Pancreas (tissue), 10 donors: Measurements from ENCODE around the gene TMEM209. TPM values are rescaled to one million over a fixed set of nuclear protein-coding genes. Genes with fewer than 3 reads are reported as not detected.

Experiments
- ATAC-seq, 4 donors: fragments of 200-7000 bp; cut with Tn5 transposase; one replicate each; pipeline versions ENCODE4 v1.8.0 to v1.9.1; 2020; ENCODE audit warnings: mild to moderate bottlenecking in 4 of 4, moderate library complexity in 4 of 4
- DNase-seq, 6 donors: peaks; one replicate each; pipeline ENCODE4 v3.0.0-alpha.2; 2020
- FAIRE-seq: peaks from 2 replicates; lab custom pipeline; 2012; peaks lifted over from hg19 to GRCh38; lab: Jason Lieb, UNC
- H3K27ac ChIP-seq, 4 donors: fragments of 200-600 bp; sonication (generic); 1 replicate in 3 of 4; 2 replicates in 1 of 4; pipeline versions ENCODE4 v1.5.0 to v1.8.0; 2020
- H3K27me3 ChIP-seq, 4 donors: fragments of 200-600 bp; one replicate each; pipeline ENCODE4 v1.8.0; 2021
- H3K36me3 ChIP-seq, 3 donors: fragments of 200-600 bp; sonication (generic) in 1 of 3; one replicate each; pipeline versions ENCODE4 v1.5.0 to v1.8.0; 2020 to 2021
- H3K4me1 ChIP-seq, 3 donors: fragments of 200-600 bp; one replicate each; pipeline ENCODE4 v1.8.0; 2021
- H3K4me3 ChIP-seq, 4 donors: fragments of 200-600 bp; sonication (generic) in 2 of 4; one replicate each; pipeline versions ENCODE4 v1.5.0 to v1.8.0; 2020 to 2021
- H3K9me3 ChIP-seq, 4 donors: fragments of 200-600 bp; one replicate each; pipeline ENCODE4 v1.8.0; 2021
- CTCF ChIP-seq, 4 donors: fragments of 200-600 bp; sonication (generic) in 3 of 4; IDR thresholded peaks; one replicate each; pipeline versions ENCODE4 v1.5.0 to v1.8.0; 2021; ENCODE audit warnings: antibody characterized with exemption in 4 of 4
- WGBS, 2 donors: extraction: QIAGEN DNeasy Blood & Tissue Kit; methylation state at CpG; one replicate each; pipeline ENCODE4 v1.1.7; 2013; 5-methylcytosine and 5-hydroxymethylcytosine counted together
- intact Hi-C, 3 donors: fragments of 100-400 bp; cut with DNase I; formaldehyde crosslinking; loops; one replicate each; pipeline versions ENCODE4 v1.11.1 to v1.14.2; 2022
- polyA plus RNA-seq, 2 donors: library from polyadenylated mRNA; stranded (reverse); fragments of 200-250 nt; gene quantifications; one replicate each; pipeline ENCODE4 v1.2.3, GENCODE V29; 2013
- total RNA-seq, 6 donors: library from RNA; stranded (reverse); fragmentation: NEBNext Ultra II Directional in 4 of 6; extraction: Animal tissue kit (Norgen Biotek cat#: 25700) in 4 of 6; gene quantifications; one replicate each; pipeline versions ENCODE4 v1.2.1 to v1.2.4, GENCODE V29; 2021 to 2023
- donor health status: healthy with polysubstance abuse.
- donor health status: DM: no; HTN: no; CAD: no; lungs with moderate emphysema.
- donor health status: DM: no; HTN: no; CAD: no.
- donor health status: control.
- donor health status: control.
- donor health status: Bipolar disorder and iron deficiency.
- donor health status: DM: yes; HTN: yes; CAD: no.
- donor health status: DM: no; HTN: no; CAD: no.
- donor health status: DM: no; HTN: no; CAD: no.
- donor health status: DM: yes; HTN: yes; CAD: no.

Gene TMEM209
- total and polyA plus RNA-seq, 8 donors: 4.2 to 16.1 (median 10.6) TPM

- Histone ChIP-seq H3K27me3 (no peaks in the 10 kb centered on the region), H3K9me3 (no peaks in the 10 kb centered on the region), H3K27ac (no peak overlapping the region), H3K36me3 (peaks cover 0 to 22% (median 13%) of the 10 kb centered on the region in 3 donors), H3K4me1 (no peaks in the 10 kb centered on the region), H3K4me3 (no peak overlapping the region)
- no peak for FAIRE-seq
- intact Hi-C loops: no loop called here
- no peak for DNase-seq
- no peak for ATAC-seq
- no peak for TF ChIP-seq CTCF (IDR thresholded peaks at IDR 0.05)
- WGBS, 2 donors: 91 to 93% methylated on average over 4 of the region's 4 CpGs
These were observed 30.8 kb downstream of the TMEM209 start for GRCh38 chr7:130174237-130174959.

- DNase-seq (no peak), FAIRE-seq (no peak), ATAC-seq (no peak)
- intact Hi-C loops: no loop called here
- Histone ChIP-seq H3K27ac (no peak overlapping the region), H3K36me3 (peaks cover 0 to 8% (median 0%) of the 10 kb centered on the region in 3 donors), H3K4me3 (no peak overlapping the region), H3K9me3 (no peaks in the 10 kb centered on the region), H3K27me3 (no peaks in the 10 kb centered on the region), H3K4me1 (no peaks in the 10 kb centered on the region)
- WGBS, 2 donors: 92 to 94% methylated on average over 5 of the region's 5 CpGs
- TF ChIP-seq CTCF (IDR thresholded peaks at IDR 0.05): no peak
These were observed 43.0 kb downstream of the TMEM209 start for GRCh38 chr7:130162196-130162595.

GRCh38 chr7:130160455-130160854, 44.8 kb downstream of the TMEM209 start:
- ATAC-seq (no peak), DNase-seq (no peak), FAIRE-seq (no peak)
- Histone ChIP-seq H3K27ac (no peak overlapping the region), H3K4me3 (no peak overlapping the region), H3K4me1 (no peaks in the 10 kb centered on the region), H3K27me3 (no peaks in the 10 kb centered on the region), H3K9me3 (no peaks in the 10 kb centered on the region), H3K36me3 (no peaks in the 10 kb centered on the region)
- WGBS, 2 donors: 90 to 98% methylated on average over 8 of the region's 8 CpGs
- intact Hi-C loops: no loop called here
- TF ChIP-seq CTCF (IDR thresholded peaks at IDR 0.05): no peak

- FAIRE-seq: no peak
- no peak for TF ChIP-seq CTCF (IDR thresholded peaks at IDR 0.05)
- no peak for DNase-seq
- Histone ChIP-seq H3K36me3 (no peaks in the 10 kb centered on the region), H3K27me3 (no peaks in the 10 kb centered on the region), H3K4me1 (peaks cover 0 to under 1% (median under 1%) of the 10 kb centered on the region in 3 donors), H3K9me3 (no peaks in the 10 kb centered on the region), H3K27ac (no peak overlapping the region), H3K4me3 (no peak overlapping the region)
- WGBS, 2 donors: 98% methylated on average over 2 of the region's 2 CpGs
- ATAC-seq: no peak
- intact Hi-C loops: no loop called here
These were observed 45.2 kb downstream of the TMEM209 start for GRCh38 chr7:130160023-130160422.

- H3K4me3 ChIP-seq: no peak overlapping the region
- intact Hi-C loops: no loop called here
- H3K27ac ChIP-seq: no peak overlapping the region
- ATAC-seq (no peak), DNase-seq (no peak), FAIRE-seq (no peak)
- no peaks in the 10 kb centered on the region for H3K27me3 ChIP-seq
- H3K9me3 ChIP-seq: no peaks in the 10 kb centered on the region
- H3K36me3 ChIP-seq: no peaks in the 10 kb centered on the region
- no peak for TF ChIP-seq CTCF (IDR thresholded peaks at IDR 0.05)
- H3K4me1 ChIP-seq: peaks cover 8 to 15% (median 11%) of the 10 kb centered on the region in 3 donors
- WGBS, 2 donors: 87 to 91% methylated on average over 7 of the region's 7 CpGs
These were observed 47.5 kb downstream of the TMEM209 start for GRCh38 chr7:130157700-130158099.
